ENCODE data around the gene PRRT1B. TPM values are rescaled to one million over a fixed set of nuclear protein-coding genes. Genes with fewer than 3 reads are reported as not detected.

PRRT1B gene
- total RNA-seq, 4 donors from 2014 or later = not detected

- no peak for TF ChIP-seq CTCF (IDR thresholded peaks at IDR 0.05; ENCODE audit: low read depth)
These were observed 42.3 kb upstream of the PRRT1B start, which contains the start of gene POMT1 for GRCh38 chr9:131502781-131503625. TSS of gene POMT1 (plus strand) at chr9:131502918. CDS start at chr9:131504219, 1,301 bp downstream.

- TF ChIP-seq CTCF (IDR thresholded peaks at IDR 0.05; ENCODE audit: low read depth) = no peak
These were observed 41.5 kb upstream of the PRRT1B start for GRCh38 chr9:131503626-131504465.

- no peak for TF ChIP-seq CTCF (IDR thresholded peaks at IDR 0.05; ENCODE audit: low read depth)
These were observed 40.3 kb upstream of the PRRT1B start for GRCh38 chr9:131505012-131505411.

GRCh38 chr9:131511416-131511815 is 33.9 kb upstream of the PRRT1B start:
- TF ChIP-seq CTCF (IDR thresholded peaks at IDR 0.05; ENCODE audit: low read depth) = no peak

GRCh38 chr9:131511880-131512279 is 33.4 kb upstream of the PRRT1B start:
- TF ChIP-seq CTCF (IDR thresholded peaks at IDR 0.05; ENCODE audit: low read depth) = no peak

GRCh38 chr9:131513177-131513576 is 32.1 kb upstream of the PRRT1B start:
- TF ChIP-seq CTCF (IDR thresholded peaks at IDR 0.05; ENCODE audit: low read depth) = no peak

- TF ChIP-seq CTCF (IDR thresholded peaks at IDR 0.05; ENCODE audit: low read depth) = no peak
These were observed 29.2 kb upstream of the PRRT1B start for GRCh38 chr9:131516100-131516499.

Measured in subcutaneous adipose tissue (tissue), 4 donors.